Peyer's patch (tissue), 4 donors: ENCODE results near the gene HRH2.

Experiments used
- POLR2A ChIP-seq, 2 donors: fragments of 450-650 bp; IDR thresholded peaks; one replicate each; pipeline ENCODE4 v1.5.1; 2017; ENCODE audit warnings: antibody characterized with exemption in 2 of 2, mild to moderate bottlenecking in 2 of 2, moderate library complexity in 2 of 2
- TF ChIP-seq, protein P1 (sequence below), 6 experiments: fragments of 450-650 bp in 4 of 6; fragments of 200-600 bp in 2 of 6; sonication (generic) in 1 of 6; IDR thresholded peaks; one replicate each; pipeline ENCODE4 v1.5.1; 2017 to 2019; ENCODE audit warnings: antibody characterized with exemption in 6 of 6, mild to moderate bottlenecking in 3 of 6, moderate library complexity in 1 of 6

- TF ChIP-seq, protein P1, sequence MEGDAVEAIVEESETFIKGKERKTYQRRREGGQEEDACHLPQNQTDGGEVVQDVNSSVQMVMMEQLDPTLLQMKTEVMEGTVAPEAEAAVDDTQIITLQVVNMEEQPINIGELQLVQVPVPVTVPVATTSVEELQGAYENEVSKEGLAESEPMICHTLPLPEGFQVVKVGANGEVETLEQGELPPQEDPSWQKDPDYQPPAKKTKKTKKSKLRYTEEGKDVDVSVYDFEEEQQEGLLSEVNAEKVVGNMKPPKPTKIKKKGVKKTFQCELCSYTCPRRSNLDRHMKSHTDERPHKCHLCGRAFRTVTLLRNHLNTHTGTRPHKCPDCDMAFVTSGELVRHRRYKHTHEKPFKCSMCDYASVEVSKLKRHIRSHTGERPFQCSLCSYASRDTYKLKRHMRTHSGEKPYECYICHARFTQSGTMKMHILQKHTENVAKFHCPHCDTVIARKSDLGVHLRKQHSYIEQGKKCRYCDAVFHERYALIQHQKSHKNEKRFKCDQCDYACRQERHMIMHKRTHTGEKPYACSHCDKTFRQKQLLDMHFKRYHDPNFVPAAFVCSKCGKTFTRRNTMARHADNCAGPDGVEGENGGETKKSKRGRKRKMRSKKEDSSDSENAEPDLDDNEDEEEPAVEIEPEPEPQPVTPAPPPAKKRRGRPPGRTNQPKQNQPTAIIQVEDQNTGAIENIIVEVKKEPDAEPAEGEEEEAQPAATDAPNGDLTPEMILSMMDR (IDR thresholded peaks at IDR 0.05): no peak
- TF ChIP-seq POLR2A (IDR thresholded peaks at IDR 0.05): no peak
Observed at GRCh38 chr5:175711031-175711430, 53.2 kb downstream of the HRH2 start.
